ENCODE data around the gene PUSL1. TPM values are rescaled to one million over a fixed set of nuclear protein-coding genes. Genes with fewer than 3 reads are reported as not detected.

Gene PUSL1
- total RNA-seq, 1 experiment from 2014 or later: 57.5 TPM

DNA sequence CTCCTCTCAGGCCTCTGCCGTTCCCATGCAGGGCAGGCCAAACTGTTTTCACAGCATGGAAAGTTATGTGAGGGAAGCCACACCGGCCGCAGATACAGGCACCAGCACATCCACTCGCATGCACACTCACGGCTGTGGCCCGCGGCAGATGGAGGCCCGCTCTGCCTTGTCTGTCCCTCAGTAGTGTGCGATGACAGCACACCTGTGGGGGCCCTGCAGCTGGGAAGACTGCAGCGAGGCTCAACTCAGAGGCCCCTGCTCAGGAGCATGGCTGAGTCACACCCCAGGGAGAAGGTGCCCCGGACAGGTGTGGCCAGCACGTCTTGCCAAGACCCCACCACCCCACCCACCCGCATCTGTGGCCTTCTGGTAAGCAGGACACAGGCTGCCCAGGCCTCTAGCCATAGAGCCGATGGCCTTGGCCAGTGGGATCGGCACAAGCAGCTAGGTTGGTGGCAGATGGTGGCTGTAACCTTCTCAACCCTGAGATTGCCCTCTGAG is 33.4 kb upstream of the PUSL1 start:
- DNase-seq (ENCODE audit: low read depth): no peak
- in situ Hi-C loops (cut with HindIII; ENCODE audit: low pct_unique_long_range_greater_than_20kb, low sequenced_read_pairs): no loop called here

DNA sequence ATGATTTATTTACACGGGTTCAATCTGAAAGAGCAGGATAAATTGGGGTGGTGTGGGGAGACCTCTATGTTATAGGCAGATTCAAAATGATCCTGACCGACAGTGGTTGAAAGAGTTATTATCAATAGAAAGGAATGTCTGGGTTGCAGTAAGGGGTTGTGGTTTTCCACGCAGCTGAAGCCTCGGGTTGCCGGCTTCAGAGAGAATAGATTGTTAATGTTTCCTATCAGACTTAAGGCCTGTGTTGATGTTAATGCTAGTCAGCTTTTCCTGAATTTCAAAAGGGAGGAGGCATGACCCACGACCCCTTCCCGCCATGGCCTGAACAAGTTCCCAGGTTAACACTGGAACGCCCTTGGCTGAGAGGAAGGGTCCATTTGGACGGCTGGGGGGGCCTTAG is 32.6 kb upstream of the PUSL1 start:
- no peak for DNase-seq (ENCODE audit: low read depth)
- in situ Hi-C loops (cut with HindIII; ENCODE audit: low pct_unique_long_range_greater_than_20kb, low sequenced_read_pairs): no loop called here

DNA sequence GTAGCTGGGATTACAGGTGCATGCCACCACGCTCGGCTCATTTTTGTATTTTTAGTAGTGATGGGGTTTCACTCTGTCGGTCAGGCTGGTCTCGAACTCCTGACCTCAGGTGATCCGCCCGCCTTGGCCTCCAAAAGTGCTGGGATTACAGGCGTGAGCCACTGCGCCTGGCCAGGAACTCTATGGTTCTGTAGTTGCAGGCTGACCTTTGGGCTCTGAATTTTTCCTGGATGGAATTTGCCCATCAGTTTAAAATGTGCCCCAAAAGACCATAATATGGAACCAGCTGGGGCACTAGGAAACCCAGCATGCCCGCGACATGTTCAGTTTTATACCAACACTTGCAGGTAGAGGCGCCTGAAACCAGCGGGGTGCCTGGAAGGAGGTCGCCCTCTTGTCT is 29.8 kb upstream of the PUSL1 start:
- DNase-seq (ENCODE audit: low read depth): no peak
- in situ Hi-C loops (cut with HindIII; ENCODE audit: low pct_unique_long_range_greater_than_20kb, low sequenced_read_pairs): no loop called here

DNA sequence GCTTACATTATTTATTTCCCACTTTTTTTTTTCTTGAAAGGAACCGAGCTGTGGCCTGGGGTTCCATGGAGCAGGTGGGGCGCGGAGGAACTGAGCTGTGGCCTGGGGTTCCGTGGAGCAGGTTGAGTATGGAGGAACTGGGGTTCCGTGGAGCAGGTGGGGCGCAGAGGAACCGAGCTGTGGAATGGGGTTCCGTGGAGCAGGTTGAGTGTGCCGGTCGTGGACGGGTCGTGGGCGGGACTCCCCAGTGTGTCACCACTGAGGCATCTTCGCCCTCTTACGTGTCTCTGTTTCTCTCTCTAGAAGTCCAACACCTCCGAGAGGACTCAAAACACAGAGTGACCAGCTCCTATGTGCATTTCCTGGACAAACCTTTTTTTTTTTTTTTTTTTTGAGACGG is 29.4 kb upstream of the PUSL1 start:
- no peak for DNase-seq (ENCODE audit: low read depth)
- in situ Hi-C loops (cut with HindIII; ENCODE audit: low pct_unique_long_range_greater_than_20kb, low sequenced_read_pairs): no loop called here

DNA sequence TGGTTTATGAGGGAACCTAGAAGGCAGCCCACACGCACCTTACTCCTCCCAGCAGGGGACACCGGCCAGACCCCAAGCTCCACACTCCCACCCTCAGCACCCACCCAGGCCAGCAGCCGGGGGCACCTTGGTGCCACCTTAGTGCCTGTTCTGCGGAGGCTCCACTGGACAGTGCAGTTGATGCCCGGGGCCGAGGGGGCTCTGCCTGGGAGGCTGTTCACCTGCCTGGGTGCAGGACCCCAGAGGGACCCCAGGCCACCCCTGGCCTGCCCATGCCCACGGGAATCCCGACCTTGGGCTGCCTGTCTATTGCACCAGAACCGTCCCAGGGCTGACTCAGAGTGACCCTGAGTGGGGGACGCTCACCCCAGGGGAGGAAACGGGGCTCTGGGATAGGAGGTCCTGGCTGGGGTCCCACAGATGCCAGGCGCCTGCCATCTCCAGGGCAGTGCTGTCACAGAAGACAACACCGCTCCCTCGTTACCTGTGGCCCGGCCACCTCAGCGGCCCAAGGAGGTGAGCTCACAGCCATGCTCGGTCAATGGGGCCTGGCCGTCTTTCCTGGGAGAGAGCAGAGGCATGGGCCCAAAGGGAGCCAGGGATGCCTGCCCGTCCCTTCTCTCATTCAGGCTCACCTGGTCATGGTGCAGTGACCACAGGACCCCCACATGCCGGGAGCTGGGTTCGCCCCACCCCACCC is 27.5 kb upstream of the PUSL1 start:
- in situ Hi-C loops (cut with HindIII; ENCODE audit: low pct_unique_long_range_greater_than_20kb, low sequenced_read_pairs): no loop called here
- DNase-seq (ENCODE audit: low read depth): no peak

DNA sequence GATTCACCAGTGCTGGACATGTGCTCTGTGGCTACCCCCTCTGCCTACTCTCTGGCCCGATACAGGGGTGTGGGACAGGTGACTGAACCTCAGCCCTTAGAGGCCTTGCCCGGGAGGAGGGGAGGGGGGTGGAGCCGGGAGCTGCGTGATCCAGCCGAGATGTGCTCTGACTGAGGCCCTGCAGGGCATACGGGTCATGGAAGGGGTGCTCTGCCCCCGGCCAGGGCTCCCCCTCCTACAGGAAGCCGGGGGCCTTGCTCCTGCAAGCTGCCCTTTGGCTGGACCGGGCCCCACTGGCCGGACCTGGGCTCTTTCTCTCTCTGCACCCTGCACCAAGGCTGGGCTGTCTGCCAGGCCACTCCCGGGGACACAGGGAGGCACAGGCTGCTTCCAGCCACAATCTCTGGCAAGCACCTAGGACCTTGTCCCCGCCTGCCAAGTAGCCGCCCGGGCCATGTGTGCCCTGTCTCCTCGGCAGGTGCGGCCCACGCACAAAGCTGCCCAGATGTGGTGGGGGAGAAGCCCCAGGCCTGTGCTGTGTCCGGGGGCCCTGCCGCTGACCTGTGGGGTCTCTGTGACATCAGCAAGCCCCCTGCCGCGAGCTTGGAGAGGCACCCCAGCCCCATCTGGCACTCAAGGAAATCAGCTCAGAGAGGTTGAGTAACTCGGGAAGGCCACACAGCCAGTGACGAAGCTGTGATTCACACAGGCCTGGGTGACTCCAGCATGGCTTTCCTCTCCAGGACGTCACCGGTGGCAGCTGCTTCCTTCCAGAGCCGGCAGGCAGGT is 26.7 kb upstream of the PUSL1 start:
- in situ Hi-C loops (cut with HindIII; ENCODE audit: low pct_unique_long_range_greater_than_20kb, low sequenced_read_pairs): no loop called here
- DNase-seq (ENCODE audit: low read depth): no peak

DNA sequence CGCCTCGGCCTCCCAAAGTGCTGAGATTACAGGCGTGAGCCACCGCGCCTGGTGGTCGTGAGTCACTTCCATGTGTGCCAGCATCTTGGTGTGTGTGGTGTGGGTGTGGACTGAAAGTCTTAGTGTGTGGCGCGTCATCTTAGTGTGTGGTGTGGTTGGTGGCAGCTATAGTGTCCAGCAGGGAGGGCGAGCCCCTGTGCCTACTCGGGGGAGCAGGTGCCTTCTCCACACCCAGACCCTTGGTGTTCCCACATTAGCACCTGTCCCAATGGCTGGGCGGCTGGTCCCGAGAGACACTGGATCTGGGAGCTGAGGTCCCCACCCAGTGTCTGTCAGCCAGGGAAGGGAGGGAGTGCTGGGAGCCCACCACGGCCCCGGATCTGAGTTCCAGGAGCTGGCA is 25.4 kb upstream of the PUSL1 start:
- DNase-seq (ENCODE audit: low read depth): no peak
- in situ Hi-C loops (cut with HindIII; ENCODE audit: low pct_unique_long_range_greater_than_20kb, low sequenced_read_pairs): no loop called here

DNA sequence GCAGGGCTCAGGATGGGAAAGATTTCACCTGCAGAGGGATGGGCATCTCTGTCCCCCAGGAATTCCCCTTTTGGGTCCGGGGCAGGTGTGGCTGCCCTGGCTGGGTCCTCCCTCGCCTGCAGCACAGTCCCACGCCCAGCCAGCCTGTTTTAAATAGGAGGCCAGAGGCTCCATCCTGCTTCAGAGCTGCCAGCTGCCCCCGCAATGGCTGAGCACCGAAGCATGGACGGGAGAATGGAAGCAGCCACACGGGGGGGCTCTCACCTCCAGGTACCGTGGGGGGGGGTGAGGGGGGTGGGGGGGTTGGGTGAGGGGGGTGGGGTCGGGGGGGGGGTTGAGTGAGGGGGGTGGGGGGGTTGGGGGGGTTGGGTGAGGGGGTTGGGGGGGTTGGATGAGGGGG is 24.6 kb upstream of the PUSL1 start:
- in situ Hi-C loops (cut with HindIII; ENCODE audit: low pct_unique_long_range_greater_than_20kb, low sequenced_read_pairs): no loop called here
- peak; percentile 26 for DNase-seq (ENCODE audit: low read depth)

DNA sequence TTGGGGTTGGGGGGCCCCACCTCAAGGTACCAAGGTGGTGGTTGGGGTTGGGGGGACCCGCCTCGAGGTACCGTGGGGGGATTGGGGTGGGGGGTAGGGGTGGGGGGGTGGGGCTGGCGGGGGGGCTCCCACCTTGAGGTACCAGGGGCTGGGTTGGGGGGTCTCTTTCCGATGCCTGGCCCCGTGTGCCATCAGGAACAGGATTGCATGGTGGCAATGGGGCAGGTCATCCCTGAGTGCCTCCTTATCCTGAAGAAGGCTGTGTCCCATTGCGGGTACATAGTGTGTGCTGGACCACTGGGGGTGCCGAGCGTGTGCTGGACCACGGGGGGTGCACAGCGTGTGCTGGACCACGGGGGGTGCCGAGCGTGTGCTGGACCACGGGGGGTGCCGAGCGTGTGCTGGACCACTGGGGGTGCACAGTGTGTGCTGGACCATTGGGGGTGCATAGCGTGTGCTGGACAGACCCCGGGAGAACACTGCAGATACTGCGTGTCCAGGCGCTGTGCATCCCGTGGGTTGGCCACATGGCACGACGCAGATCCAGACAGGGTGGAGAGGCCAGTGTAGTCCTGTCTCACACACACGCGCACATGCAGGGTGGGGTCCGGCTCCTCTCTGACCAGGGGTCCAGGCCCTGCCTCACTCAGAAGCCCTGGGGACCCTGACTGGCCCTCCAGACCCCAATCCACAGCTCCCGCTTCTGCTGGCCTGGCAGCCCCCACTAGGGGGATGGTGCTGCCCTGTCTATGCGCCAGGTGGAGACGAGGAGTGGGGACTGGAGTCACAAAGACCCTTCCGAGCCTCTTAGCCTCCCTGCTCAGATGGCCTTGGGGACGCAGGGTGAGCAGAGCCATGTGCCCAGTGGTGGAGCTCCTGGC is 23.9 kb upstream of the PUSL1 start:
- in situ Hi-C loops (cut with HindIII; ENCODE audit: low pct_unique_long_range_greater_than_20kb, low sequenced_read_pairs): no loop called here
- DNase-seq (ENCODE audit: low read depth): no peak

DNA sequence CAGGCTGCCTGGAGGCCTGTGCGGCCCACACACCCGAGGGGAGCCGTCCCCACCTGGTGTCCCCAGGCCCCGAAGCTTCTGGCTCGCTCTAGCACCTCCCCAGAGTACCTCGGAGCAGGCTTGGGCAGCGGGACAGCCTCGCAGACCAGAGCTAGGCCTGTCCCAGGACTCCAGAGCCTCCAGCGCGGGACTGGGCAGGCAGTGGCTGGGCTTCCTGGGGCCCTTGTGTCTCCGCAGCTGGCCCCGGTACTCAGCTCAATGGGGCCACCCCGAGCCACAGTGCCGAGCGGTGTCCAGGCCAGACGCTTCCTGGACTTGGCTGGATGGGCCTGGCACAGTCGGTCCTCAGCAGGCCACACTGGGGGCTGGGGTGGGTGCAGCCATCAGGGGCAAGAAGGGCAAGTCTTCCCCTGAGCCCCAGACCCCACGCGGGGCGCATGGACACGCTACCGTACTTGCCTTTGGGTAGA is 23.3 kb upstream of the PUSL1 start:
- in situ Hi-C loops (cut with HindIII; ENCODE audit: low pct_unique_long_range_greater_than_20kb, low sequenced_read_pairs): no loop called here
- DNase-seq (ENCODE audit: low read depth): no peak

DNA sequence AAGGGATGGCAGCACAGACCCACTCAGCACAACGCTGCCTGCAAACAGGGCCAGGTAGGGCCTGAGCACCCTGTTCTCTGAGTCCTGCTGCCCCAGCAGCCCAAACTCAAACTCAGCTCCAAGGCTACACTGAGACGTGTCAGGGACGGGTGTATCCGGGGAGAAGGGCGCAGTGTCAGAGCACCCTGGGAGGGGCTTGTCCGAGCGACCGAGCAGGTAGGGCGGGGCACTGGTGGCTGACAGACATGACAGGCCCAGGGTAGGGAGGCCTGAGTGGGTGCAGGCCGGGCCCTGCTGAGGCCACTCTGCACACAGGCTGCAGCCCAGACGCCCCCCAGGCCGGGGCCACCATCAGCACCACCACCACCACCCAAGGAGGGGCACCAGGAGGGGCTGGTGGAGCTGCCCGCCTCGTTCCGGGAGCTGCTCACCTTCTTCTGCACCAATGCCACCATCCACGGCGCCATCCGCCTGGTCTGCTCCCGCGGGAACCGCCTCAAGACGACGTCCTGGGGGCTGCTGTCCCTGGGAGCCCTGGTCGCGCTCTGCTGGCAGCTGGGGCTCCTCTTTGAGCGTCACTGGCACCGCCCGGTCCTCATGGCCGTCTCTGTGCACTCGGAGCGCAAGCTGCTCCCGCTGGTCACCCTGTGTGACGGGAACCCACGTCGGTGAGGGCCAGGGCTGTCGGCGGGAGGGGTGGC is 22.6 kb upstream of the PUSL1 start:
- in situ Hi-C loops (cut with HindIII; ENCODE audit: low pct_unique_long_range_greater_than_20kb, low sequenced_read_pairs): no loop called here

DNA sequence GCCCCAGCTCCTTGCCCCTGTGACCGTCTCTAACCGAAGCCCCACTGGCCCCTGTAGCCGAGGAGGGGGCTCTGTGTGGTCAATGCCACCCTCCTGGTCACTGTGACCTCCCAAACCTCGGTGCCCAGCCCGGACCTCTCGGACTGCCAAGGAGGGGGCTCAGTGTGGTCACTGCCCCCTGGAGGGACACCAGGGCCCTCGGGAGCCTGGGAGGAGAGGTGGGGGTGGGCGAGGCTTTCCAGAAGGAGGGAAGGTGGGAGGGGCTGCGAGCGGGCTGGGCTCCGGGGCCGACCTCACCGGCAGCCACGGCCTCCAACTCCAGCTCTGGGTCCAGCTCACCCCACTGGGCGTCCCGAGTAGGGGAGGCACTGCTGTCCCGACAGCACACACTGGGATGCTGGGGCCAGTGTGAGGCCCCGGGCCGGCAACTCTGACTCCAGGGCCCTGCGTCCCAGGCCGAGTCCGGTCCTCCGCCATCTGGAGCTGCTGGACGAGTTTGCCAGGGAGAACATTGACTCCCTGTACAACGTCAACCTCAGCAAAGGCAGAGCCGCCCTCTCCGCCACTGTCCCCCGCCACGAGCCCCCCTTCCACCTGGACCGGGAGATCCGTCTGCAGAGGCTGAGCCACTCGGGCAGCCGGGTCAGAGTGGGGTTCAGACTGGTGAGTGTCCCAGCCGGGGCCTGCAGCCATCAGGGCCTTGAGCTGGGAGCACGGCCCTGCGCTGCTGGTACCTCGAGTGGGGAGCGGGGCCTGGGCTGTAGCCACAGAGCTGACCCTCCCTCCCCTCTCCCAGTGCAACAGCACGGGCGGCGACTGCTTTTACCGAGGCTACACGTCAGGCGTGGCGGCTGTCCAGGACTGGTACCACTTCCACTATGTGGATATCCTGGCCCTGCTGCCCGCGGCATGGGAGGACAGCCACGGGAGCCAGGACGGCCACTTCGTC is 21.8 kb upstream of the PUSL1 start:
- DNase-seq (ENCODE audit: low read depth): no peak
- in situ Hi-C loops (cut with HindIII; ENCODE audit: low pct_unique_long_range_greater_than_20kb, low sequenced_read_pairs): no loop called here

More for the DNA sequence above, 22.6 kb upstream of the PUSL1 start:
- DNase-seq (ENCODE audit: low read depth): no peak

DNA sequence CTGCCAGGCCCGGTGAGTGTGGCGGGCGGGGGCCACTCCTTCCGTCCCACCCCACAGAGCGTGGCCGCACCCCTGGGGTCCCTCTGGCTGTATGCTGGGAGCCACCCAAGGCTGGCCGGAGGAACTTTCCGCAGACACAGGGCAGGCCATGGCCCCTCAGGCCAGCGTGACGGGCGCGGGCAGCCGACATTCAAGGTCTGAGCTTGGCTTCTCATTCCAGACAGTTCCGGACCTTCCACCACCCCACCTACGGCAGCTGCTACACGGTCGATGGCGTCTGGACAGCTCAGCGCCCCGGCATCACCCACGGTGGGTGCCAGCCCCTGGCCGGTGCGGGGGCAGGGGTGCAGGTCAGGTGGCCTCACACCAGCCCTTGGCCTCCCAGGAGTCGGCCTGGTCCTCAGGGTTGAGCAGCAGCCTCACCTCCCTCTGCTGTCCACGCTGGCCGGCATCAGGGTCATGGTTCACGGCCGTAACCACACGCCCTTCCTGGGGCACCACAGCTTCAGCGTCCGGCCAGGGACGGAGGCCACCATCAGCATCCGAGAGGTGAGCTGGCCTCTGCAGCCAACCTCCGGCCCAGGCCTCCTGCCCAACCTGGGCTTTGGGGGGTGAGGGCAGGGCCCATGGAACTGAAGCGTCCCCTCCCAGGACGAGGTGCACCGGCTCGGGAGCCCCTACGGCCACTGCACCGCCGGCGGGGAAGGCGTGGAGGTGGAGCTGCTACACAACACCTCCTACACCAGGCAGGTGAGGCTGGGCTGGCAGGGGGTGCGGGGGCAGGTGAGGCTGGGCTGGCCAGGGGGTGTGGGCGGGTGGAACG is 20.9 kb upstream of the PUSL1 start:
- in situ Hi-C loops (cut with HindIII; ENCODE audit: low pct_unique_long_range_greater_than_20kb, low sequenced_read_pairs): no loop called here
- DNase-seq (ENCODE audit: low read depth): no peak

DNA sequence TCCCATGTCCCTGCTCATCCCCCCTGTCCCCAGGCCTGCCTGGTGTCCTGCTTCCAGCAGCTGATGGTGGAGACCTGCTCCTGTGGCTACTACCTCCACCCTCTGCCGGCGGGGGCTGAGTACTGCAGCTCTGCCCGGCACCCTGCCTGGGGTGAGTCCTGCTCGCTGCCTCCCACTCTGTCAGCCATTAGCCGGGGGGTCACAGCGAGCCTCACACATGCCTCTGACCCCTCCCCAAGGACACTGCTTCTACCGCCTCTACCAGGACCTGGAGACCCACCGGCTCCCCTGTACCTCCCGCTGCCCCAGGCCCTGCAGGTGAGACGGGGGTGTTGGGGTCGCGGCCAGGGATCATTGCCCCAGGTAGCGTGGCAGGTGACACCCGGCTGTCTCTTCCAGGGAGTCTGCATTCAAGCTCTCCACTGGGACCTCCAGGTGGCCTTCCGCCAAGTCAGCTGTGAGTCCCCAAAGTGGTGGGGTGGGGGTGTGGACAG is 18.1 kb upstream of the PUSL1 start:
- no peak for DNase-seq (ENCODE audit: low read depth)
- in situ Hi-C loops (cut with HindIII; ENCODE audit: low pct_unique_long_range_greater_than_20kb, low sequenced_read_pairs): no loop called here

DNA sequence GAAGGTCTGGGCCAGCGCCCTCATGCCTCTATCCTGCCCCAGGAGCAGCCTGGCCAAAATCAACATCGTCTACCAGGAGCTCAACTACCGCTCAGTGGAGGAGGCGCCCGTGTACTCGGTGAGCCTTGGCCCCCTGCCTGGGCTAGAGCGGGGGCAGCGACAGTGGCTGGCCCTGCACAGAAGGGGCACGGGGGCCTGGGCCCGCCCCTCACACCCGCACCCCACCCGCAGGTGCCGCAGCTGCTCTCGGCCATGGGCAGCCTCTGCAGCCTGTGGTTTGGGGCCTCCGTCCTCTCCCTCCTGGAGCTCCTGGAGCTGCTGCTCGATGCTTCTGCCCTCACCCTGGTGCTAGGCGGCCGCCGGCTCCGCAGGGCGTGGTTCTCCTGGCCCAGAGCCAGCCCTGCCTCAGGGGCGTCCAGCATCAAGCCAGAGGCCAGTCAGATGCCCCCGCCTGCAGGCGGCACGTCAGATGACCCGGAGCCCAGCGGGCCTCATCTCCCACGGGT is 17.3 kb upstream of the PUSL1 start:
- in situ Hi-C loops (cut with HindIII; ENCODE audit: low pct_unique_long_range_greater_than_20kb, low sequenced_read_pairs): no loop called here

More for the DNA sequence above, 17.3 kb upstream of the PUSL1 start:
- no peak for DNase-seq (ENCODE audit: low read depth)

All from Caki2 (cell line).